Activated T-cell treated with anti-CD3 and anti-CD28 coated beads for 1 hour (primary cell): ENCODE data around the gene TCOF1.

ENCODE experiments used
- DNase-seq: peaks from one replicate; pipeline ENCODE4 v3.0.0-alpha.2; 2020; ENCODE audit warnings: low read depth

TCOF1 gene

GRCh38 chr5:150428106-150428876, 70.8 kb downstream of the TCOF1 start:
- no peak for DNase-seq

GRCh38 chr5:150428978-150429377, 71.5 kb downstream of the TCOF1 start:
- no peak for DNase-seq

- no peak for DNase-seq
Observed at GRCh38 chr5:150429410-150429873, 71.9 kb downstream of the TCOF1 start.

DNA sequence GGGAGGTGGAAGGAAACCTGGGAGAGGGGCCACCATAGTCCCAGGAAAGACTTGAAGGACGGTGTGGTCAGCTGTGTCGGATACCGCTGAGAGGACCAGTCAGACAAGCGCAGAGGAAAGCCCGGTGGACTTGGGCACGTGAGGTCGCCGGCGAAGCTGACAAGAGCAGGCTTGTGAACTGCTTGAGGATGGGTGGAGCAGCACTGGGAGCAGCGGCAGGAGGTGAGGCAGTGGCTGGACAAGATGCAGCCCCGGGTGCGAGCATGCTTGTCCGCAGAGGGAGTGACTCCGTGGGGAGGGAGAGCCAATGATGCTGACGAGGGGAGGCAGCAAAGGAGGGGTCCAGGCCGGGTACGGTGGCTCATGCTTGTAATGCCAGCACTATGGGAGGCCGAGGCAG, 73.6 kb downstream of the TCOF1 start:
- no peak for DNase-seq

- DNase-seq = no peak
Observed at GRCh38 chr5:150431574-150431973, 74.1 kb downstream of the TCOF1 start.

- DNase-seq = no peak
Observed at GRCh38 chr5:150434464-150434863, 77.0 kb downstream of the TCOF1 start.

DNA sequence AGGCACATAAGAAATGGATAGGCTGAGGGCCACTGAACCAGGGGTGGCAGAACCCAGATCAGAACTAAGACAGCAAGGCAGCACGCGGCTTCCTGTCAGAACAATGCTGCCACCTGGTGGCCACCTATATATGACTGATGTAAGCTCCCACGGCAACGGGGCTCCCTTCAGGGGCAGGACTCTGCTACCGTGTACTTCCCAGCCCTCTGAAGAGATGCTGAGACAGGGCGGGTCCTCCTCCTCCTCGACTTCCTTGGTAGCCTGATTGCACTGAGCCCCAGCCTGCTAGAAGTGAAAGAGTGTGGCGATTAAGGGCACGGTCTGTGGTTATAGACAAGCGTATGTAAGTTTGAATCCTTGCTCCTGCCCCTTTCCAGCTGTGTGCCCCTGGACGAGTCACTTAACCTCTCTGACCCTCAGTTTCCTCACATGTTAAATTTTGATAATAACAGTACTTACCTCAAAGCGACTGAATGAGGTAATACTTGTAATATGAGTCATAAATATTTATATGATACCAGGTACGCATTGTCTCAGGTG, 78.7 kb downstream of the TCOF1 start:
- DNase-seq = peak; percentile 89

GRCh38 chr5:150438873-150439546, 81.5 kb downstream of the TCOF1 start:
- no peak for DNase-seq

DNA sequence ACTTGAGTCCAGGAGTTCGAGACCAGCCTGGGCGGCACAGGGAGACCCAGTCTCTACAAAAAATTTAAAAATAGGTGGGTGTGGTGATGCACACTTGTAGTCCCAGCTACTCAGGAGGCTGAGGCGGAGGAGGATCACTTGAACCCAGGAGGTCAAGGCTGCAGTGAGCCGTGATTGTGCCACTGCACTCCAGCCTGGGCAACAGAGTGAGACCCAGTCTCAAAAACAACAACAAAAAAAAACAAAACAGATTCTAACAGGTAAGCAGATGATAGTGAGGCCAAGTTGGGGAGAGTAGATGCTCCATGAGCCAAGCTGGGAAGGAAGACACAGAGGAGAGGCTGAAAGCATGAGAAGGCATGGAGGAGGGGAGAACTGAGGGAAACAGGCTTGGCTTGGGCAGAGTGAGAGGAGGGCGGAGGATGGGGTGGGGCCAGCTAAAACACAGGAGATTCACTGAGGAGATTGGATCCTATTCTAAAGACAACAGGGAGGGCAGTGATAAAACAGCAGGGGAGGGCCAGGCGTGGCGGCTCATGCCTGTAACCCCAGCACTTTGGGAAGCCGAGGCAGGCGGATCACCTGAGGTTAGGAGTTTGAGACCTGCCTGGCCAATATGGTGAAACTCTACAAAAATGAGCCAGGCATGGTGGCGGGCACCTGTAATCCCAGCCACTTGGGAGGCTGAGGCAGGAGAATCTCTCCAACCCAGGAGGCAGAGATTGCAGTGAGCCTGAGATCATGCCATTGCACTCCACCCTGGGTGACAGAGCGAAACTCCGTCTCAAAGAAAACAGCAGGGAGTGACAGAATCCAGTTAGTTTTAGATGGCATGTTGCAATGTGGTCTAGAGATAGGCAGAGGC, 83.7 kb downstream of the TCOF1 start:
- no peak for DNase-seq

- DNase-seq = no peak
Observed at GRCh38 chr5:150441813-150442698, 84.6 kb downstream of the TCOF1 start.

GRCh38 chr5:150442699-150443080, 85.2 kb downstream of the TCOF1 start:
- no peak for DNase-seq

- DNase-seq = no peak
Observed at GRCh38 chr5:150443242-150444075, 86.0 kb downstream of the TCOF1 start.

DNA sequence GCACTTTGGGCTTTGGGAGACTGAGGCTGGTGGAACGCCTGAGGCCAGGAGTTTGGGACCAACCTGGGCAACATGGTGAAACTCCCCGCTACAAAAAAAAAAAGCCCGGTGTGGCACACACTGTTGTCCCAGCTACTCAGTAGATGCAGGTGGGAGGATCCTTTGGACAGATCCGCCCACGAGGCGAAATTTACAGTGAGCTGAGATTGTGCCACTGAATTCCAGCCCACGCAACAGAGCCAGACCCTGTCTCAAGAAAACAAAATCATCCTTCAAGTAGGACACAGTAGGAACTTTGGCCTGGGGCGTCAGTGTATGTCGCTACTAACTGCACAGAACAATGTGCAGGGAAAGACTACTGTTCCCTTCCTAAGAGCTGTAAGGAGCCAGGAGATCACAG, 87.3 kb downstream of the TCOF1 start:
- DNase-seq = no peak

DNA sequence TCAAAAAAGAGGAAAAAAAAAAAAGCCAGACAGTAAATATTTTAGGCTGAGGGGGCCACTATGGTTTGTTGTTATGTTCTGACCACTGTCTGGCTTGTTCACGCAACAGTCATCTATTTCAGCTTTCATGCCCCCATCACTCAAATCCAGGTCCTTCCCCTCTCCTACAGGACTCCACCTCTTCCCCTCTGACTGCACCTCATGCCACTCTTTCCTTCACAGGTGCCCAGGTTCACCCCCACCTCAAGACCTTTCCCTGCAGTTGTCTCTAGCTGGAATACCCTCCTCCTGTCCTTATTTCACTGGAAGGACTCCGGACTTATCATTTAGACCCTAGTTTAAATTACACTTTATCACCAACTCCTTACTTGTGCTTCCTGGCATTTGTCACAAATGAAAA, 88.6 kb downstream of the TCOF1 start:
- no peak for DNase-seq

GRCh38 chr5:150446583-150446982, 89.1 kb downstream of the TCOF1 start:
- DNase-seq = no peak

GRCh38 chr5:150447188-150447587, 89.7 kb downstream of the TCOF1 start:
- no peak for DNase-seq

DNA sequence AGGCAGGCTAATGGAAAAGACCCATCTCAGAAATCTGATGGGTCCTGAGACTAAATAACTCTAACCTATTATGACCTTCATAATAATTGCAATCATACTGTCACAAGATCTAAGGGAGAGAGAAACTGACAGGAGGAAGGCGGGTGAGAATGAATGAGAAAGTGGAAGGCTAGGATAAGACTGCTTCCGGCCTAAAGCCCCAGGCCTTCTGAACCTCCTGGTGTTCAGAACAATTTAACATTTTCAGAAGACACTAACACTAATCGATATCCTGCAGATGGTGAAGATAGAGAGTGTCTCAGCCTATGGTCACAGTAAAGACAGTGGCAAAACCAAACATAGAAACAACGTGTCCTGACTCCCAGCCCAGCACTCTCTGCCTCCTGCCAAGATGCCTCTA, 90.8 kb downstream of the TCOF1 start:
- DNase-seq = no peak

GRCh38 chr5:150448952-150449516, 91.5 kb downstream of the TCOF1 start:
- no peak for DNase-seq
